Measurements from ENCODE around the gene LY9.
"Not testable (repeated sequence)": the region's sequence is repeated elsewhere in the genome, so short reads cannot be mapped to it uniquely, and the experiment has no call there.

LY9 gene

DNA sequence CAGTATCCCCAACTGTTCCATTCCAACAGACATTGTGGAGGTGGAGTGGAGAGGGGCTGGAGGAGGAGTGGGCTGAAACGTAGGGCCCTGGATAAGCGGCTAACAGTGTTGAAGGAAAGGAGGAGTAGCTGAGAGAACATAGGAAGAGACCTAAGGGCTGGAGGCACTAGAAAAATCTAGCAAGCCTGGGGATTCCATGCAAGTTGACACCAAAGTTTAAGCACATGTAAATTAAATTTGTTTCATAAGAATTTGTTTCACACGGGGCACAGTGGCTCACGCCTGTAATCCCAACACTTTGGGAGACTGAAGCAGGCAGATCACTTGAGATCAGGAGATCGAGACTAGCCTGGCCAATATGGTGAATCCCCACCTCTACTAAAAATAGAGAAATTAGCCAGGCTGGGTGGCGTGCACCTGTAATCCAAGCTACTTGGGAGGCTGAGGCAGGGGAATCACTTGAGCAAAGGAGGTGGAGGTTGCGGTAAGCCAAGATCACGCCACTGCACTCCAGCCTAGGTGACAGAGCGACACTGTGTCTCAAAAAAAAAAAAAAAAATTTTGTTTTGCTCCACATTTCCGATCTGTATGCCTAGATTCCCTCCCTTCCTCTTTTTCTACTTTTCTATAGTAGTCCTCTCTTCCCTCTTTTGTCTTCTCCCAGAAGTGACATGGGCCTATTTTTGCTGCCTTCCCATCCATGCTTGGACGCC, 67.2 kb downstream of the LY9 start:
- DNase-seq (ENCODE audit: low read depth in 3 of 3, low spot score in 1 of 3), result no peak

DNA sequence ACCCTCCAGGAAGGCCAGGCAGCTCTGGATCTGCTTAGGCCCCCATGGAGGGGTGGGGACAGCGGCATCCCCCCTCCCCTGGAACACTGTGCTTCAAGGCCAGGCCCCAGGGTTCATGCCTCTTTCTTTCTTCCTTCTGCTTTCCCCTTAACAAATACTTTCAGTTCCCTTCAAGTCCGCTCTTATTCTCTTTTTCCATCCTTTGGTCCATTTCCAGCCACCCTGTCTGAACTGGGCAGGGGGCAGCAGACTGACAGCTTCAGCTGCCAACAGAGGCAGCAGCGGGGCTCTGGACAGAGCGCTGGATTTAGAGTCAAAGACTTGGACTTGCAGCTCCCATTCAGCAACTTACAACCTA, 67.8 kb downstream of the LY9 start:
- DNase-seq (ENCODE audit: low read depth in 3 of 3, low spot score in 1 of 3), result no peak

DNA sequence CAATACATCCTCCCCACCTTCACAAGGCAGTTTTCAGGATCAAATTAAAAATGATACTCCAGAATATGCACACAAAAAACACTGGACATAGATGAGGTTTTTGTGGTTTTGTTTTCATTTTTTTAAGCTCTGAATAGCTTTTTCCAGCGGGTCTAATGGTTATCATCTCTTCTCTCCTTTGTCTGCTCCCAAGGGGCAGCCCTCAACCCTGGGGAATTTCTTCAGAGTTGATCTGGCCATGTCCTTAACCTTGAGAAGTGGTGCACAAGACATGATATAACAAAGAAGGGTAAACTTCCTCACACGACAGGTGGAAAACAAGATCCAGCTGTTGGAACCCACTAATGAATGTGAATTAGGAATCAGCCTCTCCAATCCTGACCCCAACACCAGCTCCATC, 68.2 kb downstream of the LY9 start:
- no peak for DNase-seq (ENCODE audit: low read depth in 3 of 3, low spot score in 1 of 3)

DNA sequence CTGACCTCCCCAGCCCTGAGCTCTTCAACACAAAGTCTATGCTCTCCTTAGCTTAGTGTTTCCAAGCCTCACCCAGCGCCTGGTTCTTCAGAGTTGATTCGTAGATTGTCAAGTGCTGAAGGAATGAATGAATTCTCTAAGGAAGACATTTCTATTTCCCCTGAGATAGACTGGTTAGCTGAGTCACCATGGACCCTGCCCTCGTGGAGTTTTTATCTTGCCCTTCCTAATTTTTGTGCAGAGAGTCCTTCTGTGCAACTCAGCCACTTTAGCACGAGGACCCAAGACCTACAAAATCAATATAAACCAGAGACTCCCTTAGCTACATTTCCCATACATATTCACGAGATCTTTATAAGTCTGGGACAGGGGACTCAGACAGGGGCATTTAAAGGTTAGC, 69.4 kb downstream of the LY9 start:
- DNase-seq (ENCODE audit: low read depth in 3 of 3, low spot score in 1 of 3), result no peak

DNA sequence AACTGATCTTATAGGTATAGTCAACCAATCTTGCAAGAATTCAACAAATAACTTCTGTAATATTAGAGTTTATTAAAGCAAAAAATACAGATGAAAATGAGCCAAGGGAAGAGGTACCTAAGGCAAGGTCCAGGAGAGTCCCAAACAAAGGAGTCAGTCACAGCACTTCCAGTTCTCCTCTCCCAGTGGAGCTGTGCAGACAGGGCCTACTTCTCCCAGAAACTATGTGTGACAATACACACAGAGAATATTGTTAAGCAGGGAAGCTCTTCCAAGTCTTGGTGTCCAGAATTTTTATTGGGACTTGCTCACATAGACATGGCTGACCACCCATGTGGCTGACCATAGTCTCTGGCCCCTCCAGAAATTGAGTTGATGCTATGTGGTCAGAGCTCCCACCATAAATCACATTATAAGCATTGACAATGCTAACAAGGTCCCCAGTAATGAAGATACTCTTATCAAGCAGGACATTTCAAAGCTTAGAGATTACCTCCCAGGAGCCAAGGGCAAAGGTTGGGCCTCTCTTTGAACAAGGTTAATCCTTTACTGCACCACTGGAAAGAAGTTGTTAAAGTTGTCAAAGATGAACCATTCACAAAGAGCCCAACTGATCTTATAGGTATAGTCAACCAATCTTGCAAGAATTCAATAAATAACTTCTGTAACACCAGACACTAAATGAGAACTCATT, 70.2 kb downstream of the LY9 start:
- no peak for DNase-seq (ENCODE audit: low read depth in 3 of 3, low spot score in 1 of 3)

DNA sequence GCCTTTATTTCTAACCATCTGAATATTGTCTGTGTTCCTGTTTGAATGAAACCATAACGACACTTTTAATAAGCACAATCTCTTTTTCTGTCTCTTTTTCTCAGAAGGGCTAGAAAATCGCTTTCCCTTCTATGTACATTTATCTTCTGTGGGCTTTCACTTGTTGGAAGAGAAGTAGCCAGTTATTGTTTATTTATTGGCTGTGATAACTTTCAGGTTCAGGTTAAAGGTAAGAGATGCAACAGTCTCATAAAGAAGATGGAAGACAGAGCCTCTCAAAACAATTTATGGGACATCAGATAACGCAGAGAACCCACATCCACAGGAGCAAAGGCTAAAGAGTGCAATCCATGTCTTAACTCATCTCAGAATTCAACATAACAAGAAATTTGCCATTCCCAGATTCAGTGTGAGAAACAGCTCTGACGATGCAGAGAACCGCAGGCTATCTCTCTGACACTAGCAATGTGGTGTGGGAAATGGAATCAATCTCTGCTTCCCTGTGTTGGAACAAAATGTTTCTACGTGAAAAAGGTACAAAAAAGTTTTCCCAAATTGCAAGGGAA, 70.8 kb downstream of the LY9 start:
- DNase-seq (ENCODE audit: low read depth in 3 of 3, low spot score in 1 of 3), result no peak

DNA sequence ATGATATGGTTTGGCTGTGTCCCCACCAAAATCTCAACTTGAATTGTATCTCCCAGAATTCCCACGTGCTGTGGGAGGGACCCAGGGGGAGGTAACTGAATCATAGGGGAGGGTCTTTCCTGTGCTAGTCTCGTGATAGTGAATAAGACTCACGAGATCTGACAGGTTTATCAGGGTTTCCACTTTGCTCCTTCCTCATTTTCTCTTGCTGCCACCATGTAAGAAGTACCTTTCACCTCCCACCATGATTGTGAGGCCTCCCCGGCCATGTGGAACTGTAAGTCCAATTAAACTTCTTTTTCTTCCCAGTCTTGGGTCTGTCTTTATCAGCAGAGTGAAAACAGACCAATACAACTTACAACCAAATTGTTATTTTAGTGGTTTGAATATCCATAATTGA, 71.7 kb downstream of the LY9 start:
- not testable (repeated sequence) for DNase-seq (ENCODE audit: low read depth in 3 of 3, low spot score in 1 of 3)

DNA sequence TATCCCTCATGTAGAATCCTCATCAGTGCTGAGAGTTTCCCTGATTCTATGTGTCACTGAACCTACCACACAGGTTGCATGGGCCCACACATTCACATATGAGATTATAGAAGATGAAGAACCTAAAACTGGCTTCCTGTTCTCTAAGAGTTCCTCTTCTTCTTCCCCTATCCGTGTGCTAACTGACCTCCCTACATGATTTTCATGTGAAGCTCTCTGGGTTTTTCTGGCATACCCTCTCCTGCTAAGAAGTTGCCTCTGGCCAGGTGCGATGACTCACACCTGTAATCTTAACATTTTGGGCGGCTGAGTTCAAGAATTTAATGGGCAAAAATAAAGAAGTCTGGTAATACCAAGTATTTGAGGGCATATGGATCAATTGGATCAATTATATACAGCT, 72.2 kb downstream of the LY9 start:
- DNase-seq (ENCODE audit: low read depth in 3 of 3, low spot score in 1 of 3), result no peak

DNA sequence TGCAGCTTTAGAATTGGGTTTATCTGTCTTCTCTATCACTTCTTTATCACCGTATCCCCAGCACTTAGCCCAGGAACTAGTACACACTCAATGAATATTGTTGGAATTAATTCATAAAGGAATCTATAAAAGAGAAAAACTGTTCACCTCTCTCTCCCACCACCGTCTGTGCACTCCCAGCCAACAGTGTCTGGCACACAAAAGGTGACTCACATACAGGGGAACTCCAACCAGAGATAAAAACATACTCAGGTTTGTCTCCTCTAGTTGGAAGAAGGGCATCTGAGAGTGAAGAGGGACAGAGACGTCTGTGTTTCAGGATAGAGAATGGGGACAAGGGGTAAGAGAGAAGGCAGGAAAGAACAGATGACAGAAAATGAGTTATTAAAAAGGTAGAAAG, 79.0 kb downstream of the LY9 start:
- DNase-seq (ENCODE audit: low read depth in 3 of 3, low spot score in 1 of 3), result no peak

DNA sequence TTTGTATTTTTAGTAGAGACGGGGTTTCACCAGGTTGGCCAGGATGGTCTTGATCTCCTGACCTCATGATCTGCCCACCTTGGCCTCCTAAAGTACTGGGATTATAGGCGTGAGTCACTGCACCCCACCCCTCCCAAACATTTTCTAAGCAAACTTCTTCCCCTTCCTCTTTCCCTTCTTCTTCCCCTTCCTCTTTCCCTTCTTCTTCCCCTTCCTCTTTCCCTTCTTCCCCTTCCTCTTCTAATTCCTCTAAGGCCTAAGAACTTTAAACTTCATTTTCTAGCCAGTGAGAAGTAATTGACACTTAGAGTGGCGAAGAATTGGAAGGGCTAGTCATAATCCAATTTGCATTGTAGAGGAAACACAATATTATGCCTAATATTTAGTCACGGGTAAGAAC, 79.6 kb downstream of the LY9 start:
- not testable (repeated sequence) for DNase-seq (ENCODE audit: low read depth in 3 of 3, low spot score in 1 of 3)

DNA sequence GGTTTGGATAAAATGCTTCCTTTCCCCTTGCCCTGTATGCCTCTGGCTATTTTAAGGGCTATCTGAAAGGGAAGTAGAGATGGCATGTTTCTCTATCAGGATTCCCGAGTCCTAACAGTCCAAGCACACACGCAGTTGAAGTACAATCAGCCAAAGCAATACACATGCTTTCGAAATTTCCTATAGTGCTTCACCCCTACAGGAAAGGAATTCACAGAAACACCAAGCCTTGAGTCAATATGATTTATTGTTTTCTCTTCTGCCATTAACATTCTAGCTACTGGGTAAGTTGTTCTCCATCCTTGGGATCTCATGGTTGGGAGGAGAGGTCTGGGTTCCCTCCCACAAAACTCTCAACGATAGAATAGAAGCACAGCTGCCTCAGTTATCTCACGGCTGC, 80.3 kb downstream of the LY9 start:
- no peak for DNase-seq (ENCODE audit: low read depth in 3 of 3, low spot score in 1 of 3)

DNA sequence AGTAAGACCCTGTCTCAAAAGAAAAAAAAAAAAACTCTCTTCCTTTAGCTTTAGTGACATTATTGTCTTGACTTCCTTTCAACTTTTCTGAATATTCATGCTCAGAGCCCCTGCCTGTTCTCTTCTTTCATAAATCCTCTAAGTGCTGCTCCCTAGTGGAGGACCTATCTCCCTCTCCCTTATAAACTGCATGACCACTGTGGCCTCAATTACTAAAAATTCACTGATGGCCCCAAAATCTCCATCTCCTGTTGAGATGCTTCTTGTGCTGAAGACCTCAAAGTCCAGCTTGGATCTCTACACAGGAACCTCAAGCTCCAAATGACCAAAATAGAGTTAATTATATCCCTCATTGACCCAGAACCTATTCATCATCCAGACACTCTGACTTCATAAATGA, 81.2 kb downstream of the LY9 start:
- no peak for DNase-seq (ENCODE audit: low read depth in 3 of 3, low spot score in 1 of 3)

All from stimulated activated CD4-positive, alpha-beta T cell treated with anti-CD3 and anti-CD28 coated beads, TNF-alpha, amount 100 ng/mL, for 1 hour (primary cell).